KMS-11 (cell line): Measurements from ENCODE around the gene HELZ.

Experiments
- H2AFZ ChIP-seq: fragments of 200-600 bp; sonication (generic); 2 replicates; pipeline ENCODE4 v1.6.1; 2016; ENCODE audit warnings: antibody characterized with exemption, mixed run types, low read depth
- H3K27ac ChIP-seq: fragments of 200-600 bp; sonication (generic); 2 replicates; pipeline ENCODE4 v1.6.1; 2016; ENCODE audit warnings: mild to moderate bottlenecking, mixed run types
- H3K27me3 ChIP-seq: fragments of 200-600 bp; sonication (generic); 2 replicates; pipeline ENCODE4 v1.6.1; 2017; ENCODE audit warnings: mild to moderate bottlenecking, low read depth, mixed run types, moderate library complexity; ENCODE audit not compliant: insufficient read depth
- H3K36me3 ChIP-seq: fragments of 200-600 bp; sonication (generic); 2 replicates; pipeline ENCODE4 v1.6.1; 2017; ENCODE audit warnings: mild to moderate bottlenecking, mixed run types; ENCODE audit not compliant: insufficient read depth
- H3K4me1 ChIP-seq: fragments of 200-600 bp; sonication (generic); 2 replicates; pipeline ENCODE4 v1.6.1; 2016; ENCODE audit warnings: mild to moderate bottlenecking, low read depth, mixed run types; ENCODE audit not compliant: poor library complexity, severe bottlenecking
- H3K4me2 ChIP-seq: fragments of 200-600 bp; sonication (generic); 2 replicates; pipeline ENCODE4 v1.7.0; 2016; ENCODE audit warnings: mild to moderate bottlenecking, mixed run types
- H3K4me3 ChIP-seq: fragments of 200-600 bp; sonication (generic); IDR thresholded peaks from 2 replicates; pipeline ENCODE4 v1.6.1; 2017; ENCODE audit warnings: low read depth, low read length, mixed read lengths; ENCODE audit not compliant: insufficient read depth
- H3K79me2 ChIP-seq: fragments of 200-600 bp; sonication (generic); 2 replicates; pipeline ENCODE4 v1.6.1; 2016; ENCODE audit warnings: low read depth, mixed run types; ENCODE audit not compliant: insufficient read depth
- H3K9ac ChIP-seq: fragments of 200-600 bp; sonication (generic); 2 replicates; pipeline ENCODE4 v1.6.1; 2016; ENCODE audit warnings: mild to moderate bottlenecking, mixed run types
- H4K20me1 ChIP-seq: fragments of 200-600 bp; sonication (generic); 2 replicates; pipeline ENCODE4 v1.6.1; 2016; ENCODE audit warnings: mild to moderate bottlenecking, mixed run types; ENCODE audit not compliant: insufficient read depth
- CTCF ChIP-seq: fragments of 200-600 bp; sonication (generic); conservative IDR thresholded peaks from 2 replicates; pipeline ENCODE4 v1.6.1; 2017; ENCODE audit warnings: low read depth, mild to moderate bottlenecking, antibody characterized with exemption, low read length, moderate library complexity, mixed read lengths

HELZ gene

GRCh38 chr17:67056746-67057490 lies 188.1 kb downstream of the HELZ start:
- Histone ChIP-seq H3K27ac (no peak overlapping the region), H4K20me1 (no peaks in the 10 kb centered on the region), H3K4me1 (no peaks in the 10 kb centered on the region), H3K9ac (no peak overlapping the region), H3K79me2 (no peaks in the 10 kb centered on the region), H3K4me2 (no peak overlapping the region), H3K36me3 (no peaks in the 10 kb centered on the region), H3K4me3 (no peak overlapping the region), H3K27me3 (no peaks in the 10 kb centered on the region), H2AFZ (no peak overlapping the region)
- no peak for TF ChIP-seq CTCF

GRCh38 chr17:67055811-67056745 lies 188.9 kb downstream of the HELZ start:
- Histone ChIP-seq H3K9ac (no peak overlapping the region), H3K27ac (no peak overlapping the region), H3K36me3 (no peaks in the 10 kb centered on the region)

GRCh38 chr17:67055041-67055443 lies 190.0 kb downstream of the HELZ start:
- H3K79me2 ChIP-seq, result no peaks in the 10 kb centered on the region
- no peak overlapping the region for H3K9ac ChIP-seq
- H4K20me1 ChIP-seq, result no peaks in the 10 kb centered on the region
- H3K4me1 ChIP-seq, result no peaks in the 10 kb centered on the region
- no peak overlapping the region for H3K27ac ChIP-seq
- TF ChIP-seq CTCF, result no peak
- H3K4me3 ChIP-seq, result no peak overlapping the region
- no peak overlapping the region for H3K4me2 ChIP-seq
- no peaks in the 10 kb centered on the region for H3K36me3 ChIP-seq
- H2AFZ ChIP-seq, result no peak overlapping the region
- H3K27me3 ChIP-seq, result no peaks in the 10 kb centered on the region

More at GRCh38 chr17:67055811-67056745, 188.9 kb downstream of the HELZ start:
- Histone ChIP-seq H3K4me2 (no peak overlapping the region), H3K79me2 (no peaks in the 10 kb centered on the region), H3K4me1 (no peaks in the 10 kb centered on the region), H3K4me3 (no peak overlapping the region), H2AFZ (no peak overlapping the region), H3K27me3 (no peaks in the 10 kb centered on the region), H4K20me1 (no peaks in the 10 kb centered on the region)
- no peak for TF ChIP-seq CTCF

- Histone ChIP-seq H3K27ac (no peak overlapping the region), H3K36me3 (no peaks in the 10 kb centered on the region), H4K20me1 (no peaks in the 10 kb centered on the region), H3K79me2 (no peaks in the 10 kb centered on the region), H3K4me3 (no peak overlapping the region), H3K4me1 (no peaks in the 10 kb centered on the region), H2AFZ (no peak overlapping the region), H3K27me3 (no peaks in the 10 kb centered on the region), H3K9ac (no peak overlapping the region), H3K4me2 (no peak overlapping the region)
- TF ChIP-seq CTCF, result no peak
Measured at GRCh38 chr17:67054608-67055007, 190.4 kb downstream of the HELZ start.
